Erythroblast (primary cell): ENCODE measurements around the gene PACRGL.

Experiments
- GATA1 ChIP-seq: IDR thresholded peaks from 2 replicates; pipeline ENCODE4 v1.6.1; 2011; ENCODE audit warnings: low read depth, mild to moderate bottlenecking, control low read depth, low read length, moderate library complexity
- POLR2A ChIP-seq: IDR thresholded peaks from 2 replicates; pipeline ENCODE4 v1.6.1; 2011; ENCODE audit warnings: mild to moderate bottlenecking, low read length

GRCh38 chr4:20684852-20685763 lies 15.2 kb upstream of the PACRGL start:
- TF ChIP-seq POLR2A (no peak), GATA1 (no peak)
